Muscle of back (tissue), 11 donors: ENCODE measurements around the gene CRMP1. TPM values are rescaled to one million over a fixed set of nuclear protein-coding genes. Genes with fewer than 3 reads are reported as not detected.
"Not testable (repeated sequence)": the region's sequence is repeated elsewhere in the genome, so short reads cannot be mapped to it uniquely, and the experiment has no call there.

Source experiments
- DNase-seq, 3 donors: peaks; one replicate each; pipeline versions ENCODE4 v3.0.0 to v3.0.0-alpha.2; 2013
- polyA plus RNA-seq, 10 donors: library from polyadenylated mRNA; unstranded; fragments of 120-200 nt; gene quantifications; one replicate each; pipeline ENCODE4 v1.2.1, GENCODE V29; 2013; ENCODE audit not compliant: insufficient read length in 10 of 10

The CRMP1 gene
- polyA plus RNA-seq, 10 donors = 19.4 to 33.4 (median 24.2) TPM

GRCh38 chr4:5858020-5858769 lies 34.7 kb downstream of the CRMP1 start:
- DNase-seq = no peak

GRCh38 chr4:5857199-5857598 lies 35.7 kb downstream of the CRMP1 start:
- DNase-seq = no peak

- not testable (repeated sequence) for DNase-seq
Observed at GRCh38 chr4:5856362-5856761, 36.5 kb downstream of the CRMP1 start.

GRCh38 chr4:5854929-5855328 lies 38.0 kb downstream of the CRMP1 start:
- no peak for DNase-seq

- DNase-seq = no peak
Observed at GRCh38 chr4:5852523-5853202, 40.2 kb downstream of the CRMP1 start.

GRCh38 chr4:5851637-5852301 lies 41.1 kb downstream of the CRMP1 start:
- DNase-seq = no peak

- no peak for DNase-seq
Observed at GRCh38 chr4:5845035-5845905, 47.6 kb downstream of the CRMP1 start.

- DNase-seq = no peak
Observed at GRCh38 chr4:5843573-5844530, 49.0 kb downstream of the CRMP1 start.

- no peak for DNase-seq
Observed at GRCh38 chr4:5842456-5842855, 50.4 kb downstream of the CRMP1 start.

GRCh38 chr4:5839751-5840674 lies 52.9 kb downstream of the CRMP1 start:
- DNase-seq = peak; percentile 66 to 95 (median 91)

- DNase-seq = no peak
Observed at GRCh38 chr4:5839332-5839731, 53.6 kb downstream of the CRMP1 start.

- not testable (repeated sequence) for DNase-seq
Observed at GRCh38 chr4:5837483-5837882, 55.4 kb downstream of the CRMP1 start.

GRCh38 chr4:5836943-5837342 lies 55.9 kb downstream of the CRMP1 start:
- DNase-seq = no peak

GRCh38 chr4:5828005-5828391 lies 64.9 kb downstream of the CRMP1 start:
- no peak for DNase-seq

GRCh38 chr4:5827108-5828004 lies 65.5 kb downstream of the CRMP1 start:
- DNase-seq = peak in 1 of 3 donors; percentile 40

- DNase-seq = no peak
Observed at GRCh38 chr4:5826437-5827107, 66.3 kb downstream of the CRMP1 start.

- DNase-seq = no peak
Observed at GRCh38 chr4:5825321-5826041, 67.4 kb downstream of the CRMP1 start.
